Measurements from ENCODE around the gene TMEM120B.
A peak's percentile ranks its signal among the peaks of the same experiment; 100 is the strongest.
"Not testable (repeated sequence)": the region's sequence is repeated elsewhere in the genome, so short reads cannot be mapped to it uniquely, and the experiment has no call there.

Gene TMEM120B

DNA sequence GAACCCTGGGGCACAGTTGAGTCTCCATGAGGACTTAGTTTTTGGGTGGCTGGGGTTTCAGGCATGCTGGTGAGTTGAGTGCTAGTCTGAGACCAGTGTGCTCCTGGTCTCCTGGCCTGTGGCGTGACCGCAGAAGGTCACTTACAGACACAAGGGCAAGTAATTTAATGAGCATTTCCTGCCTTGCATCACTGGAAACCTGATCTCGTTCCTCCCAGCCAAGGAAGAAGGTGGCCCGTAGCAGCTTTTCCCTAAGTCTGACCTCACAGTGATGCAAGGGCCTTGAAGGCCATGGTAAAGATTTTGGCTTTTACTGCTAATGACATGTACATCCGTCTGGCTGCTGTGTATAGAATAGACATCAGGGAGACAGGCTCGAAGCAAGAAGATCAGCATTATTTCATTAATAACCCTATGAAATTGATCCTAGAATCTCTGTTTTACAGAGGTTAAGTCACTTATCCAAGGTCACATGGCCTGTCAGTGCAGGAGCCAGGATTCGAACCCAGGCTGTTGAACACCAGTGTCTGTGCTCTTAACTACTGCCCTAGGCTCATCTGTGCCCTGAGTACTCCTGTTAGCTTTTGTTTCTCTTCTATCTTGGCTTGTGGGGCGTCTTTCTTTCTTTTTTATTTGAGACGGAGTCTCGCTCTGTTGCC is 4.6 kb downstream of the TMEM120B start:
- DNase-seq: no peak
- H3K36me3 Mint-ChIP-seq (ENCODE audit: low read depth): peaks cover 41% of the 10 kb centered on the region
- no peaks in the 10 kb centered on the region for H3K27me3 Mint-ChIP-seq
- no peak overlapping the region for H3K4me3 Mint-ChIP-seq
- H3K9me3 Mint-ChIP-seq: no peaks in the 10 kb centered on the region
- H3K27ac Mint-ChIP-seq: no peak overlapping the region
- H3K4me1 Mint-ChIP-seq (ENCODE audit: low read depth): peaks cover 25% of the 10 kb centered on the region

DNA sequence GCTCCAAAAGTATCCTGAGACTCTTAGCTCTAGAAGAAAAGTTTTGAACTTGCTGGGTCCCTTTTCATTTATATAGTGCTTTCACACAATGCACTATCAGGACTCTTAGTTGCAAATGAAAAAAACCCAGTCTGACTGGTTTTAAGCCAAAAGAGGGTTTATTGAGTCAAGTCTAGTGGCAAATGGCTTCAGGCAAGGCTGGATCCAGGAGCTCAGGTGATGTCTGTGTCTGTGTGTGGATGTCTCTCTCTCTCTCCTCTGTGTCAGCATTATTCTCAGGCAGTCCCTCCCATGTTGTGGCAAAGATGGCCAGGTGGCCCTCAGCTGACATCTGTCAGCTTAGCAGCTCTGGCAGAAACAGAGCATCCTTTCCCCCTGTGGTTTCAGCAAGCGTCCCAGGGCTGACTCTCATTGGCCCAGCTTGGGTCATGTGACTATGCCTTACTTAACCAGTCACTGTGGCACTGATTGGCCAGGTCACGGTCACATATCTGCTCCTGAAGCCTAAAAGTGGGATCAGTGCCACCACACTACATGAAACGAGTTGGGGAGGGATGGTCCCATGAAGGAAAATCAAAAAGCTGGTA is 6.2 kb downstream of the TMEM120B start:
- H3K4me1 Mint-ChIP-seq (ENCODE audit: low read depth): peaks cover 20% of the 10 kb centered on the region
- DNase-seq: no peak
- no peak overlapping the region for H3K4me3 Mint-ChIP-seq
- peaks cover 43% of the 10 kb centered on the region for H3K36me3 Mint-ChIP-seq (ENCODE audit: low read depth)
- H3K27ac Mint-ChIP-seq: no peak overlapping the region
- no peaks in the 10 kb centered on the region for H3K27me3 Mint-ChIP-seq
- no peaks in the 10 kb centered on the region for H3K9me3 Mint-ChIP-seq

DNA sequence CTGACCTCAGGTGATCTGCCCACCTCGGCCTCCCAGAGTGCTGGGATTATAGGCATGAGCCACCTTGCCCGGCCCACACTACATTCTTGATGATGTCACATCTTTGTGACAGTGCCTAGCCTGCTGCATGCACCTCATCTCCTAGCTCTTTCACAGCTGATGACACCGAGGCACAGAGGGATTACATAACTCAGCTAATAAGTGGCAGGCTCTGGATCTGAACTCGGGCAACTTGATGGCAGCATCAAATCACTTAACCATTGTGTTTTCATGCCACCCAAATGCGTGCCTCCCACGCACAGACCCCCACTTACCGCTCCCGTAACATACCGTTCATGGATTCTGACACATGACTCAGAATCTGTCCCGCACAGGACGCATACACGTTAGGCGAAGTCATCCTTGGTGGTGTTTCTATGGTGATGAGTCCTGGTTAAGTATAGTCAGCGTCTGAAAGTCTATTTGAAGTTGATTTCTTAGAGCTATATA is 7.4 kb downstream of the TMEM120B start:
- peaks cover 46% of the 10 kb centered on the region for H3K36me3 Mint-ChIP-seq (ENCODE audit: low read depth)
- H3K9me3 Mint-ChIP-seq: no peaks in the 10 kb centered on the region
- H3K4me1 Mint-ChIP-seq (ENCODE audit: low read depth): peaks cover 13% of the 10 kb centered on the region
- no peak overlapping the region for H3K4me3 Mint-ChIP-seq
- no peak overlapping the region for H3K27ac Mint-ChIP-seq
- no peaks in the 10 kb centered on the region for H3K27me3 Mint-ChIP-seq
- DNase-seq: no peak

DNA sequence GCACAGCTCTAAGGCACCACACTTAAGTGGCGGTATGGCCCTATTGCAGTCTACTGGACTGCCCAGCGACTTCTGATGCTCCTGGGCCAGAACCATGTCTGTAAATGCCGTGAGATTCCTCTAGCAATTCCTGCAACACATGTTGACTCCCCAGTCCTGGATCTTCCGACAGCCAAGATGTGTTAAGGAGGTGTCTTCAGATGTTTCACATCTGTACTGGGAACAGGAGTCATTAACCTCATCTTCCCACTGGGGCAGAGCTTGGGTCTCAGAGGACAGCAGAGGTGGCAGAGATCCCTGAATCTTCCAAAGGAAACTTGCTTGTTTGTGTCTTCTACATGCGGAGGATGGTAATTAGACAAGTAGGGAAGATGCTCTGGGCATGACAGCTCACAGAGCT is 8.2 kb downstream of the TMEM120B start:
- H3K27ac Mint-ChIP-seq: peak overlapping the region; percentile 30
- peaks cover 9% of the 10 kb centered on the region for H3K4me1 Mint-ChIP-seq (ENCODE audit: low read depth)
- DNase-seq: no peak
- no peaks in the 10 kb centered on the region for H3K9me3 Mint-ChIP-seq
- peaks cover 44% of the 10 kb centered on the region for H3K36me3 Mint-ChIP-seq (ENCODE audit: low read depth)
- no peak overlapping the region for H3K4me3 Mint-ChIP-seq
- H3K27me3 Mint-ChIP-seq: no peaks in the 10 kb centered on the region

DNA sequence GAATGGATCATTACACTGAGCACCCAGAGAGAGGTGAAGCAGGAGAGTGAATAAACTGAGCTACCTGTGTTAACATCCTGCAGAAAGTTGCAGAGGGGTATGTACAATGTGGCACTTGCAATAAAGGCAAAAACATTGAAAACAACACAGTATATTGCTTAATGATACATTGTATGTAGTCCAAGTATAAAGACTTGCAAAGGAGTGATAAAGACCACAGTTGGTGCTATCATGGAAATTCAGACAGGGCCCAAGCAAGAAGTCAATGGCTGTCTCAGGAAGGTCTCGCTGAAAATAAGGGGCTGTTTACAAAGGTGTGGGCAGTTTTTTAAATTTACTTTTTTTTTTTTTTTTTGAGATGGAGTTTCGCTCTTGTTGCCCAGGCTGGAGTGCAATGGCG is 10.0 kb downstream of the TMEM120B start:
- H3K27ac Mint-ChIP-seq: no peak overlapping the region
- no peak overlapping the region for H3K4me3 Mint-ChIP-seq
- H3K9me3 Mint-ChIP-seq: no peaks in the 10 kb centered on the region
- no peaks in the 10 kb centered on the region for H3K27me3 Mint-ChIP-seq
- peaks cover 37% of the 10 kb centered on the region for H3K36me3 Mint-ChIP-seq (ENCODE audit: low read depth)
- DNase-seq: no peak
- H3K4me1 Mint-ChIP-seq (ENCODE audit: low read depth): peaks cover 9% of the 10 kb centered on the region

DNA sequence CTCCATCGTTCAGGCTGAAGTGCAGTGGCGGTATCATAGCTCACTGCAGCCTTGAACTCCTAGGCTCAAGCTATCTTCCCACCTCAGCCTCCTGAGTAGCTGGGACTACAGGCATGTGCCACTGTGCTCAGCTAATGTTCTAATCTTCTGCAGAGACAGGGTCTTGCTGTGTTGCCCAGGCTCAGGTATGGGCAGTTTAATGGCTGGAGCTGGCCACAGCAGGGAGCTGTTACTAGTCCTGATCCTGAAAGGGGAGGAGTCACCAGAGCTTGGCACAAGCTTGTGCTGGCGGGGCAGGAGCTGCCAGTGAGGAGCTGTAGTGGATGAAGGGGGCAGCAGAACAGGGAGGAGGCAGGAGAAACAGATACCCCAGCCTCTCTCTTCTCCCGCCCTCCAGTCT is 10.6 kb downstream of the TMEM120B start:
- no peak overlapping the region for H3K27ac Mint-ChIP-seq

DNA sequence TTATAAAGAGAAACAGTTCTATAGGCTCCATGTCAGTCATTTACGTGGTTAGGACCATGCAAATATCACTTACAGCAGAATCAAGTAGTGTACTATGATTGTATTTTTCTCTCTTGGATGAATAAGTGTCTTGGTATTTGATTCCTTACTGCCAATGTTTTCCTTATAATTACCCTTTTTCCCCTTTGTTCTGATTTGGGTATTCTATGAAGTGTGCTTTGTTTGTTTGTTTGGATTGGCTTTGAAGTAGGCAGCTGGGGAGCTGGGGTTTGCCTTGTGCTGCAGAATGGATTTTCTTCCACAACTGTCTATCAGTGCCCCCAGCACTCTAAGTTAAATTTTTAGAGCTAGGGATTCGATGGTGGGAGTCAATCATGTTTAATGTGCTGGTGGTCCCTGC is 12.4 kb downstream of the TMEM120B start:
- H3K9me3 Mint-ChIP-seq: no peaks in the 10 kb centered on the region
- H3K4me3 Mint-ChIP-seq: no peak overlapping the region
- no peak for DNase-seq
- no peaks in the 10 kb centered on the region for H3K27me3 Mint-ChIP-seq
- H3K27ac Mint-ChIP-seq: no peak overlapping the region
- peaks cover 3% of the 10 kb centered on the region for H3K4me1 Mint-ChIP-seq (ENCODE audit: low read depth)
- peaks cover 28% of the 10 kb centered on the region for H3K36me3 Mint-ChIP-seq (ENCODE audit: low read depth)

More for the DNA sequence above, 10.6 kb downstream of the TMEM120B start:
- peaks cover 9% of the 10 kb centered on the region for H3K4me1 Mint-ChIP-seq (ENCODE audit: low read depth)
- H3K36me3 Mint-ChIP-seq (ENCODE audit: low read depth): peaks cover 36% of the 10 kb centered on the region
- DNase-seq: no peak
- no peak overlapping the region for H3K4me3 Mint-ChIP-seq
- H3K27me3 Mint-ChIP-seq: no peaks in the 10 kb centered on the region
- H3K9me3 Mint-ChIP-seq: no peaks in the 10 kb centered on the region

DNA sequence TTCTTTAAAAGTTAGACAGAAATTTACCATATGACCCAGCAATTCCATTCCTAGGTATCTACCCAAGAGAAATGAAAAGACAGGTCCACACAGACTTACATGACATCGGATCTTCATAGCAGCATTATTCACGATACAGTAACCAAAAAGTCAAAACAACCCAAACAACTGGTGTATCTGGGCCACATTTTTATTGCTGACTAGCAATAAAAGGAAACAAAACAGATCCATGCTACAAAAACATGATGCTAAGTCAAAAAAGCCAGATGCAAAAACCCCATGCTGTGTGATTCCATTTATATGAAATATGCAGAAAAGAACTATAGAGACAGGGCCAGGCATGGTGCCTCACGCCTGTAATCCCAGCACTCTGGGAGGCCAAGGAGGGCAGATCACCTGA is 12.9 kb downstream of the TMEM120B start:
- Mint-ChIP-seq H3K4me3 (no peak overlapping the region), H3K36me3 (ENCODE audit: low read depth) (peaks cover 28% of the 10 kb centered on the region), H3K4me1 (ENCODE audit: low read depth) (no peaks in the 10 kb centered on the region), H3K9me3 (no peaks in the 10 kb centered on the region), H3K27ac (no peak overlapping the region), H3K27me3 (no peaks in the 10 kb centered on the region)
- no peak for DNase-seq

DNA sequence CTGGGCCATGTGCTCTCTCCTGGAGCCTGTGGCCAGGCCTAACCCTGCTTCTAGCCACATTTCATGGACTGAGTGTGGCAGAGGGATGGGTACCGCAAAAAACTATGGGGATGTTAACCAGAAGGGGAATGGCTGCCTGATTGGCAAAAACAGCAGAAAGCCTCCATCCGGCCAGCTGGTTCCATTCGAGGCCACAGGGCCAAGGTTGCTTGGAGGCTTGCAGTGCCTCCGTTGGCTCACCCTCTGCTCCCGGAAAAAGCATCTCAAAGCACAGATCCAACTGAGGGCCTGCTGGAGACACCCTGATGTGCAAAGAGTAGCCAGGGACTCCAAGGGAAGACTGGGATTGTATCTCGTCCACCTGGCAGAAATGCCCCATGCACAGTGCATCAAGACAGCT is 16.5 kb downstream of the TMEM120B start:
- H3K9me3 Mint-ChIP-seq: no peaks in the 10 kb centered on the region
- H3K4me1 Mint-ChIP-seq (ENCODE audit: low read depth): no peaks in the 10 kb centered on the region
- no peak overlapping the region for H3K4me3 Mint-ChIP-seq
- peaks cover 18% of the 10 kb centered on the region for H3K36me3 Mint-ChIP-seq (ENCODE audit: low read depth)
- H3K27me3 Mint-ChIP-seq: no peaks in the 10 kb centered on the region
- no peak for DNase-seq
- no peak overlapping the region for H3K27ac Mint-ChIP-seq

DNA sequence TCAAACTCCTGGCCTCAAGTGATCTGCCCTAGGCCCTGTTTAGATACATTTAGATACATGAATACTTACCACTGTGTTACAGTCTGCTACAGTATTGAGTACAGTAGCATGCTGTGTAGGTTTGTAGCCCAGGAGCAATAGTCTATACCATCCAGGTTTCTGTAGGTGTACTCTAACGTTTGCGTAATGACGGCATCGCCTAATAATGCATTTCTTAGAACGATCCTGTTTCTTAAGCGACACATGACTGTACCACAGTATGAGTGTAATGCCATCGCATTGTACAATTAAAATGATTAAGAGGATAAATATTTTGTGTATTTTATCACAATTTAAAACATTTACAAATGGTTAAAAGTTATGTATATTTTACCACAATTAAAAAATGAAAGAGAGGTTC is 18.9 kb downstream of the TMEM120B start:
- H3K36me3 Mint-ChIP-seq (ENCODE audit: low read depth): peaks cover 2% of the 10 kb centered on the region
- no peak overlapping the region for H3K27ac Mint-ChIP-seq
- no peaks in the 10 kb centered on the region for H3K4me1 Mint-ChIP-seq (ENCODE audit: low read depth)
- no peak overlapping the region for H3K4me3 Mint-ChIP-seq
- H3K9me3 Mint-ChIP-seq: no peaks in the 10 kb centered on the region
- DNase-seq: no peak
- H3K27me3 Mint-ChIP-seq: no peaks in the 10 kb centered on the region

DNA sequence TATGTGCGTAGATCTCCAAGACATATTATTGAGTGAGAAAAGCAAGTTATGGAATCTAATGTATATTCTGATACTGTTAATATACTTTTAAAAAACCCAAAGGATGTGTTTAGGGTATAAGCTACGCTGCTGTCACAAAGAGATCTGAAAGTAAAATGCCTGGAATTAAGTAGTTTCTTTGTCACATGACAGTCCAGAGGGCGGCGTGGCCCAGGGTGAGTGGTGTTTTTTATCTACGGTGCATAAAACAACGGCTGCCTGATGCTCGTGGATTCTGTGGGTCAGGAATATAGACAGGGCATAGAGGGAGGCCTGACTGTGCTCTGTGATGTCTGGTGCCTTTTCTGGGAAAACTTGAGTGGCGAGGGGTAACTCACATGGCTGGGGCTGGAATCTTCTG is 21.3 kb downstream of the TMEM120B start:
- no peak overlapping the region for H3K4me3 Mint-ChIP-seq
- no peak overlapping the region for H3K27ac Mint-ChIP-seq
- no peaks in the 10 kb centered on the region for H3K27me3 Mint-ChIP-seq
- H3K4me1 Mint-ChIP-seq (ENCODE audit: low read depth): no peaks in the 10 kb centered on the region
- peaks cover 6% of the 10 kb centered on the region for H3K36me3 Mint-ChIP-seq (ENCODE audit: low read depth)
- no peaks in the 10 kb centered on the region for H3K9me3 Mint-ChIP-seq
- DNase-seq: no peak

DNA sequence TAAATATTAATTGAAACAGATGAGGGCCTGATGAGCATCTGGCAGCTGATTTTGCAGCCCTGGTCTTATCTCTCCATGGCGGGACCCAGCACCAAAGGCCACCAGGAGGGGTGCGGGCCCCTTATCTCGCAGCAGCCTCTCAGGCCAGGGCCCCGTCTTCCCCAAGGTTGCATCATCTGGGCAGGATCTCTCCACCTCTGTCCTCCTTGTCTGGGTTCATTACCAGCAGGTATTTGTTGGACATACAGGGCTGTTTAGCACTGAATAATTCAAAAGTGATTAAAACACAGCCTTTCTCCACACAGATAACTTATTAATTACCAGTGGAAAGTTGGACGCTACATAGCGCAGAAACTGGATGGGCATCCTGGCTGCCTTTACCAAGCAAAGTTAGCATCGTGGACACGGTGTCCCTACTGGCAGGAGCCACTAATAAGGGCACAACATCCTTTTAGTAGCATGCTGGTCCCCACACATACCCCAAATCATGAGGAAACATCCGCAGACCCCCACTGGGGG is 25.8 kb downstream of the TMEM120B start:
- Mint-ChIP-seq H3K27ac (no peak overlapping the region), H3K4me1 (ENCODE audit: low read depth) (peaks cover 3% of the 10 kb centered on the region), H3K36me3 (ENCODE audit: low read depth) (peaks cover 17% of the 10 kb centered on the region), H3K4me3 (no peak overlapping the region), H3K9me3 (no peaks in the 10 kb centered on the region), H3K27me3 (no peaks in the 10 kb centered on the region)
- no peak for DNase-seq

DNA sequence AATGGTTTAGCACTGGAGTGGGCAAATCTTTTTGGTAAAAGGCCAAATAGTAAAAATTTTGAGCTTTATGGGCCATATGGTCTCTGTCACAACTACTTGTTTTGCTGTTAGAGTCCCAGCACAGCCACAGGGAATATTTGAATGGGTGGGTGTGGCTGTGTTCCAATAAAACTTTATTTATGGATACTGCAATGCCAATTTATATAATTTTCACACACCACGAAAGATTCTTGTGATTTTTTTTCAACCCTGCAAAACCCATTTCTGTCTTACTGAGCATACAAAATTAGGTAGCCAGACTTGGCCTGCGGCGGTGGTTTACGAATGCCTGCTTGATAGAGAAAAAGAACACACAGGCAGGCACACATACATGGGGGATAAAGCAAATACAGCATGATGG is 28.3 kb downstream of the TMEM120B start:
- Mint-ChIP-seq H3K4me1 (ENCODE audit: low read depth) (peaks cover 3% of the 10 kb centered on the region), H3K27me3 (no peaks in the 10 kb centered on the region), H3K9me3 (no peaks in the 10 kb centered on the region), H3K27ac (no peak overlapping the region), H3K4me3 (no peak overlapping the region), H3K36me3 (ENCODE audit: low read depth) (peaks cover 27% of the 10 kb centered on the region)
- no peak for DNase-seq

DNA sequence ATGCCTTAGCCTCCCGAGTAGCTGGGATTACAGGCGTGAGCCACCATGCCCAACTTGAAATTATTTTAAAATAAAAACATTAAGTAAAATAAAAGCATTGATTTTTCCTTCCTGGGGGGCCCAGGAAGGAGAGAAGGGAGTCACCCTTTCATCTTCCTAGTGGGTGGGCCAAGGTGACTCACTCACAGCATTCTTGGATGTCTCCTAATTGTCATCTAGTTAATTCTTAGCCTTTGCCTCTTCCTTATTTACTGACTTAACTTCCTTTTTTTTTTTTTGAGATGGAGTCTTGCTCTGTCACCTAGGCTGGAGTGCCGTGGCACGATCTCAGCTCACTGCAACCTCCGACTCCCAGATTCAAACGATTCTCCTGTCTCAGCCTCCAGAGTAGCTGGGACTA is 29.2 kb downstream of the TMEM120B start:
- no peak for DNase-seq
- Mint-ChIP-seq H3K27me3 (no peaks in the 10 kb centered on the region), H3K36me3 (ENCODE audit: low read depth) (peaks cover 27% of the 10 kb centered on the region), H3K4me3 (no peak overlapping the region), H3K4me1 (ENCODE audit: low read depth) (peaks cover 3% of the 10 kb centered on the region), H3K9me3 (no peaks in the 10 kb centered on the region), H3K27ac (no peak overlapping the region)

DNA sequence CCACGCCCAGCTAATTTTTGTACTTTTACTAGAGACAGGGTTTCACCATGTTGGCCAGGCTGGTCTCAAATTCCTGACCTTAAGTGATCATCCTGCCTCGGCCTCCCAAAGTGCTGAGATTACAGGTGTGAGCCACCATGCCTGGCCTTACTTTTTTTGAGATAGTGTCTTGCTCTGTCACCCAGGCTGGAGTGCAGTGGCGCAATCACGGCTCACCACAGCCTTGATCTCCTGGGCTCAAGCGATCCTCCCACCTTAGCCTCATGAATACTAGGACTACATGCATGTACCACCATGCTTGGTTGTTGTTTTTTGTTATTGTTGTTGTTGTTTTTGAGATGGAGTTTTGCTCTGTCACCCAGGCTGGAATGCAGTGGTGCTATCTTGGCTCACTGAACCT is 33.0 kb downstream of the TMEM120B start:
- not testable (repeated sequence) for H3K27me3 Mint-ChIP-seq, H3K27ac Mint-ChIP-seq
- H3K4me1 Mint-ChIP-seq (ENCODE audit: low read depth): peaks cover 15% of the 10 kb centered on the region

More for the DNA sequence above, 33.0 kb downstream of the TMEM120B start:
- H3K9me3 Mint-ChIP-seq, DNase-seq, H3K4me3 Mint-ChIP-seq: not testable (repeated sequence)
- peaks cover 36% of the 10 kb centered on the region for H3K36me3 Mint-ChIP-seq (ENCODE audit: low read depth)
